Duodenal mucosa (tissue), 2 donors: ENCODE measurements around the gene FMO2.

ENCODE experiments used
- H3K27ac ChIP-seq: one replicate; pipeline ENCODE4 v1.7.0; 2013; ENCODE audit warnings: low read depth, low read length
- H3K27me3 ChIP-seq, 2 donors: one replicate each; pipeline ENCODE4 v1.7.0; 2013; ENCODE audit warnings: low read length in 2 of 2, control low read depth in 1 of 2; ENCODE audit not compliant: insufficient read depth in 2 of 2, control insufficient read depth in 1 of 2
- H3K36me3 ChIP-seq, 2 donors: one replicate each; pipeline ENCODE4 v1.7.0; 2013; ENCODE audit warnings: low read length in 2 of 2, control low read depth in 1 of 2; ENCODE audit not compliant: insufficient read depth in 2 of 2, control insufficient read depth in 1 of 2
- H3K4me1 ChIP-seq, 2 donors: one replicate each; pipeline ENCODE4 v1.7.0; 2013; ENCODE audit warnings: low read length in 2 of 2, control low read depth in 1 of 2; ENCODE audit not compliant: insufficient read depth in 2 of 2, control insufficient read depth in 1 of 2
- H3K4me3 ChIP-seq, 2 donors: one replicate each; pipeline ENCODE4 v1.7.0; 2013; ENCODE audit warnings: low read length in 2 of 2, low read depth in 1 of 2
- H3K9ac ChIP-seq, 2 donors: one replicate each; pipeline ENCODE4 v1.7.0; 2013; ENCODE audit warnings: low read length in 2 of 2, low read depth in 1 of 2
- H3K9me3 ChIP-seq, 2 donors: one replicate each; pipeline ENCODE4 v1.7.0; 2013; ENCODE audit warnings: low read length in 2 of 2, control low read depth in 1 of 2; ENCODE audit not compliant: control insufficient read depth in 1 of 2

FMO2 gene

GRCh38 chr1:171198081-171198480 is 13.0 kb downstream of the FMO2 start:
- no peaks in the 10 kb centered on the region for H3K27me3 ChIP-seq
- no peak overlapping the region for H3K4me3 ChIP-seq
- H3K9ac ChIP-seq, result no peak overlapping the region
- H3K27ac ChIP-seq, result no peak overlapping the region
- peaks cover 6 to 10% of the 10 kb centered on the region in 2 donors for H3K4me1 ChIP-seq
- no peaks in the 10 kb centered on the region for H3K36me3 ChIP-seq
- no peaks in the 10 kb centered on the region for H3K9me3 ChIP-seq

- H3K4me3 ChIP-seq, result no peak overlapping the region
- H3K27me3 ChIP-seq, result no peaks in the 10 kb centered on the region
- H3K9me3 ChIP-seq, result no peaks in the 10 kb centered on the region
- peaks cover 5 to 6% of the 10 kb centered on the region in 2 donors for H3K4me1 ChIP-seq
- no peaks in the 10 kb centered on the region for H3K36me3 ChIP-seq
- no peak overlapping the region for H3K9ac ChIP-seq
- H3K27ac ChIP-seq, result no peak overlapping the region
Observed at GRCh38 chr1:171204296-171204695, 19.2 kb downstream of the FMO2 start.

- no peaks in the 10 kb centered on the region for H3K36me3 ChIP-seq
- H3K27me3 ChIP-seq, result no peaks in the 10 kb centered on the region
- H3K9me3 ChIP-seq, result no peaks in the 10 kb centered on the region
- no peak overlapping the region for H3K27ac ChIP-seq
- no peak overlapping the region for H3K4me3 ChIP-seq
- no peak overlapping the region for H3K9ac ChIP-seq
- H3K4me1 ChIP-seq, result peaks cover 5 to 9% of the 10 kb centered on the region in 2 donors
Observed at GRCh38 chr1:171206204-171206977, 21.3 kb downstream of the FMO2 start.

GRCh38 chr1:171206978-171207355 is 21.9 kb downstream of the FMO2 start:
- H3K4me3 ChIP-seq, result no peak overlapping the region
- no peaks in the 10 kb centered on the region for H3K27me3 ChIP-seq
- peaks cover 5 to 9% of the 10 kb centered on the region in 2 donors for H3K4me1 ChIP-seq
- H3K36me3 ChIP-seq, result no peaks in the 10 kb centered on the region
- H3K27ac ChIP-seq, result no peak overlapping the region
- no peaks in the 10 kb centered on the region for H3K9me3 ChIP-seq
- H3K9ac ChIP-seq, result no peak overlapping the region

- Histone ChIP-seq H3K9ac (no peak overlapping the region), H3K4me3 (no peak overlapping the region), H3K4me1 (peaks cover 5 to 9% of the 10 kb centered on the region in 2 donors), H3K36me3 (no peaks in the 10 kb centered on the region), H3K27me3 (no peaks in the 10 kb centered on the region), H3K27ac (no peak overlapping the region), H3K9me3 (no peaks in the 10 kb centered on the region)
Observed at GRCh38 chr1:171207377-171207776, 22.3 kb downstream of the FMO2 start.

GRCh38 chr1:171210355-171210754 is 25.3 kb downstream of the FMO2 start:
- Histone ChIP-seq H3K4me3 (no peak overlapping the region), H3K27me3 (no peaks in the 10 kb centered on the region), H3K9ac (no peak overlapping the region), H3K36me3 (no peaks in the 10 kb centered on the region), H3K27ac (no peak overlapping the region), H3K9me3 (no peaks in the 10 kb centered on the region), H3K4me1 (peaks cover 5 to 12% of the 10 kb centered on the region in 2 donors)

- Histone ChIP-seq H3K4me3 (no peak overlapping the region), H3K4me1 (peaks cover 0 to 6% of the 10 kb centered on the region in 2 donors), H3K27me3 (no peaks in the 10 kb centered on the region), H3K9ac (no peak overlapping the region), H3K27ac (no peak overlapping the region), H3K36me3 (no peaks in the 10 kb centered on the region), H3K9me3 (no peaks in the 10 kb centered on the region)
Observed at GRCh38 chr1:171212607-171213351, 27.7 kb downstream of the FMO2 start.

GRCh38 chr1:171213559-171214454 is 28.7 kb downstream of the FMO2 start:
- Histone ChIP-seq H3K4me3 (no peak overlapping the region), H3K36me3 (no peaks in the 10 kb centered on the region), H3K9ac (no peak overlapping the region), H3K27ac (no peak overlapping the region), H3K27me3 (no peaks in the 10 kb centered on the region), H3K4me1 (peaks cover 0 to 6% of the 10 kb centered on the region in 2 donors), H3K9me3 (no peaks in the 10 kb centered on the region)

GRCh38 chr1:171217658-171218443 is 32.8 kb downstream of the FMO2 start:
- peaks cover 1 to 3% of the 10 kb centered on the region in 2 donors for H3K4me1 ChIP-seq
- no peak overlapping the region for H3K9ac ChIP-seq
- no peaks in the 10 kb centered on the region for H3K9me3 ChIP-seq
- H3K4me3 ChIP-seq, result no peak overlapping the region
- H3K27me3 ChIP-seq, result no peaks in the 10 kb centered on the region
- no peaks in the 10 kb centered on the region for H3K36me3 ChIP-seq
- no peak overlapping the region for H3K27ac ChIP-seq
